SIG-M5 treated with dmso at 0.1 percent for 504 hours (cell line): Measurements from ENCODE around the gene COL9A2.
"Not testable (repeated sequence)": the region's sequence is repeated elsewhere in the genome, so short reads cannot be mapped to it uniquely, and the experiment has no call there.

Experiments
- DNase-seq: peaks from one replicate; lab custom pipeline; 2025; ENCODE audit not compliant: unreplicated experiment; lab: John Stamatoyannopoulos, UW

The COL9A2 gene

DNA sequence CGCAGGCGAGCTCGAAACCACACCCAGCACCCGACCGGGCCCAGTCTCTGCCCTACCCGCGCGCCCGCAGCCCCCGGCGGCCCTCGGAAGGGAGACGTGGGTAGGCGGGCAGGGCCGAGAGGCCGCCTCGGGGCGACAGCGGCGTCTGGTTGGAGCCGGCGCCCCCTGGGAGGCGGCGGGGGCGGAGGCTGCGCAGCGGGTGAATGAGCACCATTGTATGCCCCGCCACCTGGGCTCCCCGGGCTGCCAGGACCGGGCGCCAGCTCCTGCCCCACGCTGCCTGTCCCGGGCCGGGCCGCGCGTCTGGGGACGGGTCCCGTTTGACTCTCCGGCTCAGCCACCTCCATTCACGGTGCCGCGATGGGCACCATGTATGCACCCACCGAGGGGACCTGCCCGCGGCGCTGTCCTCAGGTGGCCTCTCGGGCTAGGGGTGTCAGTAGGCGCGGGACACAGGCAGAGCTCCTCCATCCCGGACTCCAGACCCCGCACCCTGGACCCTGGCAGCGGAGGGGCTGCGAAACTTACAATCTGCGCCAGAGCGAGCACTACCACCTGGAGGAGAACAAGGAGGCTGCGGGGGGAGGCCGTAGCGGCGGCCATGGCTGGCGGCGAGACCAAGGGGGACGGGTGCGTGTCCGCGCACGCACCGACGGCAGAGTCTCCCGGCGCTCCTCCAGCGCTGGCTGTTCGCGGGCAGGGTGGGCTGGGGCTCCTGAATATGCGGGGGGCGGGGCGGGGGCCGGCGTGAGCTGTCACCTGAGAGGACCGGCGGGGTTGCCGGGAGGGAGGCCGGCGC, at the start of gene COL9A2:
TSS of gene COL9A2 (minus strand) at position 692 of the 799 bp plus-strand sequence. CDS start at position 603, 89 bp downstream.
- no peak for DNase-seq

DNA sequence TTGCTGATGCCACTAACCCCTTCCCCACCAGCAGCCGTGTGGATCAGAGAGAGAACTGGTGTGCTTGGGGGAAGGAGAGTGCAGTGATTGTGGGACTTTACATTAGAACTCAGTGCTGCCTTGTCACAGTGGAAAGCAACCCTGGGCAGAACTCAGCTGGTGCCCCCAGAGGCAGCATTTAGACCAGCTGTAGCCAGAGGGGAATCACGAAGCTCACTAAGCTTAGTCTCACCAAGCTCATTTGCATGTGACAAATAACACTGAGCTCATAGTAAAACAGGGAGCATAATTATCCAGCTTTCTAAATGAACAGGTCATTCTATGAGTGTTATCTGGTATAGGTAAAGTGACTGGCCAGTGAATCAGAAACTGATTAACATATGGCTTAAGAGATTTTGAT, 46.6 kb upstream of the COL9A2 start:
- no peak for DNase-seq

DNA sequence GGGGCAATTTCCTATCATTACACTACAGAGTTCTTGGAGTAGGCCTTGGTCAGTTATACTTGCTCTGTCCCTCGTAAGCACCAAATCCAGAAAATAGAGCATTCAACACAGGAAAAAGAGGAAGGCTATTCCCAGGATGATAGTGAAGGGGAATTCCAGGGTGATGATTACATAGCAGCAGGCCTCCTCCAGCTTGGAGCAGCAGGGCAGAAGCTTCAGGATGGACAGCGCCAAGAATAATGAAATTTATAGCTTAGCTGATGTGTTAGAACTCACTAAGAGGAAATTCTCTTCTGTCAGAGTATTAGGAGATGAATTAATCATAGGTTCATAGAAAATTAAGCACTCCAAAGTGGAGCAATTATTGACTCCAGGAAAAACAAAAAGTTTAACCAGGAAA, 45.6 kb upstream of the COL9A2 start:
- DNase-seq: no peak

DNA sequence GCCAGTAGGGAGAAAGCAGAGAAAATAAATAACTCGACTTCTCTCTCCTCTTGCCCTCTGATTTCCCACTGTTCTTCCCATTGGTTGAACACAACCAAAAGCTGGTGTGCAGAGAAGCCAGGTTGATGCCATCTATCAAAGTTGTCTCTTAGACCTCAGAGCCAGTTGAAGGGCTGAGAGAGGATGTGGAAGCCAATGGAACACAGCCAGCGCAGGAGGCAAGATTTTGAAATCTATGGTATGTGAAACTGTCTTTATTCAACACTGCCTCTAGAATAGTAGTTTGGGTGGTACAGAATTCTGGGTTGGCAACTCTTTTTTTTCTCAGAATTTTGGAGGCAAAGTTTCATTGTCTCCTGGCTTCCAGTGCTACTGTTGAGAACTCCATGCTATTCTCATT, 45.1 kb upstream of the COL9A2 start:
- DNase-seq: no peak

DNA sequence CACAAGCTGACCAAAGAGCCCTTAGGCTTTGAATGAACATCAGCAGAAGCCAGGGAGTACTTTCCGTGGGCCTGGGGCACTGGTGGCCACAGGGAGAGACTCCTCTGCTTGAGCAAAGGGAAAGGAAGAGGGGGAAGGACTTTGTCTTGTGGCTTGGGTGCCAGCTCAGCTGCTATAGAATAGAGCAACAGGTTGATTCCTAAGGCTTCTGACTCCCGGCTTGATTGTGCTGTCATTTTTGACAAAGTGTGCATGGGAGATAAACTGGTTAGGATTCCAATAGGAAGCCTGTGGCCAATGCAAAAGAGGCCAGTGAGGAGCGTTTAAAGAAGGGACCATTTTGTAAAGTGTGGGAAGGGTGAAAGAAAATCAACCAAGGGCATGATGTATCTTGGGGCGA, 44.6 kb upstream of the COL9A2 start:
- no peak for DNase-seq

DNA sequence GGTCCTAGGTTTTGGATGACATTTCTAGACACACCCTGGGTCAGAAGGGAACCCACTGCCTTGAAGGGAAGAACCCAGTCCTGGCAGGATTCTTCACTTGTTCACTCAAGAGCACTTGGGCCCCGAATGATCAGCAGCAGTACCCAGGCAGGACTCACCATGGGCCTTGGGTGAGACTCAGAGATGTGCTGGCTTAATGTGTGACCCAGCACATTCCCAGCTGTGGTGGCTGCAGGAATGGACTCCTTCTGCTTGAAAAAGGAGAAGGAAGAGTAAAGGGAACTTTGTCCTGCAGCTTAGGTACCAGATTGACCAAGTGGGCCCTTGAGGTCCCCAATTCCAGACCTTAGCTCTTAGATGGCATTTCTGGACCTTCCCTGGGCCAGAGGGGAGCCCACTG, 44.1 kb upstream of the COL9A2 start:
- no peak for DNase-seq

DNA sequence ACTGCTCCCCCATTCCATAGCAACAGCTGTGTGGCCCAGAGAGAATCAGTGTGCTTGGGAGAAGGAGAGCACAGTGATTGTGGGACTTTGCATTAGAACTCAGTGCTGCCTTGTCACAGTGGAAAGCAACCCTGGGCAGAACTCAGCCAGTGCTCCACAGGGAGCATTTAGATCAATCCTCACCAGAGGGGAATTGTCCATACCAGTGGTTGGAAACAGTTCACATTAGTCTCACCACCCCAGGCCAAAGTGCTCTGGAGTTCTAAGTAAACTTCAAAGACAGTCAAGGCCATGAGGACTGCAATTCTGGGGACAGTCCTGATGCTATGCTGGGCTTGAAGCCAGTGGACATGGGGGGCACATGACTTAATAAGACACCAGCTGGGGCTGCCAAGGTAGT, 43.5 kb upstream of the COL9A2 start:
- DNase-seq: no peak

DNA sequence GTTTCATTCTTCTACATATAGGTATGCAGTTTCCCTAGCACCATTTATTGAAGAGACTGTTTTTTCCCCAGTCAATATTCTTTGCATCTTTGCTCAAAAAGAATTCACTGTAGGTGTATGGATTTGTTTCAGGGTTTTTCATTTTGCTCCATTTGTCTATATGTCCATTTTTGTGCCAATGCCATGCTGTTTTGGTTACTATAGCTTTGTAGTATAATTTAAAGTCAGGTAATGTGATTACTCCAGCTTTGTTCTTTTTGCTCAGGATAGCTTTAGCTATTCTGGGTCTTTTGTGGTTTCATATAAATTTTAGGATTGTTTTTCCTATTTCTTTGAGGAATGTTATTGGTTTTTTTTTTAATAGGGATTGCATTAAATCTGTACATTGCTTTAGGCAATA, 40.5 kb upstream of the COL9A2 start:
- DNase-seq: no peak

DNA sequence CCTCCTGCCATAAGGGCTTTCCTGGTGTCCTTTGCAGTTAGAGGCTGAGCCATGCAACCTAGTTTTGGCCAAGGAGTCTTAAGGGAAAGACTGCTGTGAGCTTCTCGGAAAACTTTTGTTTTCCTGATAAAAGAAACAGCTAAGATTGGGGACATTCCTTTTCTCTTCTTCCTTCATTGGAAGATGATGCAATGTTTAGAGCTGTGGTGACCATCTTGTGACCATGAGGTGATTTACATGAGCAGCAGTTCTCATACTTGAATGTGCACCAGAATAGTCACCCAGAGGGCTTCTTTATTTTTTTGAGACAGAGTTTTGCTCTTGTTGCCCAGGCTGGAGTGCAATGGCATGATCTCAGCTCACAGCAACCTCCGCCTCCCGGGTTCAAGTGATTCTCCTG, 36.0 kb upstream of the COL9A2 start:
- no peak for DNase-seq

DNA sequence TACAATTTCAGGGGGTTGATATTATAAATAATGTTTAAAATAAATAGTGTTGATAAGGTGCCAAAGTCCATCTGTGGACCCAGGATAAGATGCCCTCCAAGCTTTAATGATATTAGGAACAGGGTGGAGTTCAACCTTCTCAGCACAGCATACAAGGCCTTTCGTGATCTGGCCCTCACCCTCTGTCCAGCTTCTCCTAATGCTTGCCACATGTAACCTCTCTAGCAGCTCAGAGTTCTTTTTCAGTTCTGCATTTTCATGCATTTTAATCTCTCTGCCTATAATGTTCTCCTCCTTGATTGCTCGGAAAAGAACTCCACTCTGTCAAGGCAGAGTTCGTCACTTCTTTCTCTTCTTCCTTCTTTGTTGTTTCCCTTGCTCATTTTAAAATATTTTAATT, 35.0 kb upstream of the COL9A2 start:
- DNase-seq: no peak

DNA sequence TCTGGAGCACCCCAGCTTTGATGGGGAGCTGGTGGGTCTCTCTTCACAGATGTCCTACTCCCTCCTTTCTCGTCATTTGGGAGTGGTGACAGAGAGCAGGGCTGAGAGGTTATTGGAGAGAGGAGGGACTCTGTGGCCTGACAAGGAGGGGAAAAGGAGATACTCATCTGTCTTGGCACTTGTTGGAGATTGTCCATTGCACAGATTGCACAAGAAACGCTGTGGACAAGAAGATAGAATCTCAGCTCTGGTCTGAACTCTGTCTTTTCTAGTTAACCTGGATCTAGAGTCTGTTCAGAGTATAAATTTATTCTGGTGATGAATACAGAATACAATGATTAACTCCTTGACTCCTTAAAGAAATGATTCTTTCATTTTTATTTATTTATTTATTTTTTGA, 34.0 kb upstream of the COL9A2 start:
- no peak for DNase-seq

DNA sequence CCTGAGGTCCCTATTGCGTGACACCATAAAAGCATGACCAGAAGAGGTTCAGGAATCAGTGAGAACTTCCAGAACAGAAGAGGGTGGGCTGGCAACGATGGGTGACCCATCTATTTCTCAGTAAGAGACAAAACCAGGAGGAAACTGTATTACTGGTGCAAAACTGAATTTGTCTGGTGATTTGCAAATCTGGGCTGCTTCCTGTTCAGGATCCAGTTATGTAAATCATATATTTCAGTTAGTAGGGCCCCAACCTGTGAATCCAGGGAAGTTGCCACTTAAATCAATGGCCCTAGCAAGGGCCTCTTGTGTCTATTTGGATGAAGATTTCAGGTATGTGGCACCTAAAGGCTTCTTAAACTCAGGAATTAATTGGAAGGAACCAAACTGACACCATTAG, 33.3 kb upstream of the COL9A2 start:
- no peak for DNase-seq

DNA sequence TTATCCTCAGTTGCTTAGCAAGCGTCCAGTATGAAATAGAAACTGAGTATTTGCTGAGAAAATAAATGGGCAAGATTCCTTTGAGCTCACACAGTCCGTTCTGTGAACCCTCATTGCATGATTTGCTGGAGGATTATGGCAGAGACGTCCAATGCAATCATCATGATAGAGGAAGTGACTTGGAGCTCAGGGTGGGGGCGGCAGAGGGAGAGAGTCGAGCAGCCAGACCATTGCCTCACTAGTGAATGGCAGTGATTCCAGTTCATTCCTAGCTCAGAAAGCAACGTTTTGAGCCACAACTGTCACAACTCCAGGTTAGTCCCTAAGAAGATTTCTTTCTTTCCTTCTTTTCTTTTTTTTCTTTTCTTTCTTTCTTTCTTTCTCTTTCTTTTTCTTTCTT, 27.5 kb upstream of the COL9A2 start:
- DNase-seq: peak; percentile 73

DNA sequence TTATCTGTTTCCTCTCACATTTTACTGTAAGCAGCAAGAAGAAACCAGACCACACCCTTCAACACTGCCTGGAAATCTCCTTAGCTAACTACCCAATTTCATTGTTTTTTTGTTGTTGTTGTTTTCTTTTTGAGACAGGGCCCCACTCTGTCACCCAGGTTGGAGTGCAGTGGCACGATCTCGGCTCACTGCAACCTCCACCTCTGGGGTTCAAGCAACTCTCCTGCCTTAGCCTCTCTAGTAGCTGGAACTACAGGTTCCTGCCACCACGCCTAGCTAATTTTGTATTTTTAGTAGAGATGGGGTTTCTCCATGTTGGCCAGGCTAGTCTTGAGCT, 25.3 kb upstream of the COL9A2 start:
- DNase-seq: not testable (repeated sequence)

DNA sequence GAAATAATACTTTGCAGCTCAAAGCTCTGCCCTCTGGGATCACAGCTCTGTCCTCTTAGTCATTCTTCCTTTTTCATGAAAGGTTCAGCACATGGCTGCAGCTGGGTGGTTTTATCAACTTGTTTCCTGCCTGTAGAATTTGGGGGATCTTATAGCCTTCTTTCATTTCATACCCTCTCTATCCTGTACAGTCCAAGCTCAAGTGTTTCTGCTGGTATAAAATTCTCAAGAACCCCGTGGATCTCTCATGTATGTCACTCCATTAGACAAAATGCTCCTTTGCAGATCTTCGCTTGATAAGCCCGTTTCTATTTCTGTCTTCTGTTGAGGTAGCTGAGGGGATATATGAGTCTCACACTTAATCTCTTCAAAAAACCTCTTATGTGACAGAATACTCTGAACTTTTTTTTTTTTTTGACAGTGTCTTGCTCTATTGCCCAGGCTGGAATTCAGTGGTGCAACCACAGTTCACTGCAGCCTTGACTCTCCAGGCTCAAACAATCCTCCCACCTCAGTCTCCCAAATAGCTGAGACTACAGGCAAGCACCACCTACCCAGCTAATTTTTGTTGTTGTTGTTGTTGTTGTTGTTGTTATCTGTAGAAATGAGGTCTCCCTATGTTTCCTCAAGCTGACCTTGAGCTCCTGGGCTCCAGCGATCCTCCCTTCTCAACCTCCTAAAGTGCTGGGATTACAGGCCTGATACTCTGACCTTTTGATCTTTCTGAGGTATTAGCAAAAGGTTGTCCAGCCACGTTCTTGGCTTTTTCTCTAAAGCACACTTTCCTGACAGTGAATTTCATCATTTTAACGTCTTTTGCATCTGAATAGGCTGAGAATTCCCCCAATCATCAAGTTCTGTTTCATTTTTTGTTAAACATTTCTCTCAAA, 24.6 kb upstream of the COL9A2 start:
- DNase-seq: no peak

DNA sequence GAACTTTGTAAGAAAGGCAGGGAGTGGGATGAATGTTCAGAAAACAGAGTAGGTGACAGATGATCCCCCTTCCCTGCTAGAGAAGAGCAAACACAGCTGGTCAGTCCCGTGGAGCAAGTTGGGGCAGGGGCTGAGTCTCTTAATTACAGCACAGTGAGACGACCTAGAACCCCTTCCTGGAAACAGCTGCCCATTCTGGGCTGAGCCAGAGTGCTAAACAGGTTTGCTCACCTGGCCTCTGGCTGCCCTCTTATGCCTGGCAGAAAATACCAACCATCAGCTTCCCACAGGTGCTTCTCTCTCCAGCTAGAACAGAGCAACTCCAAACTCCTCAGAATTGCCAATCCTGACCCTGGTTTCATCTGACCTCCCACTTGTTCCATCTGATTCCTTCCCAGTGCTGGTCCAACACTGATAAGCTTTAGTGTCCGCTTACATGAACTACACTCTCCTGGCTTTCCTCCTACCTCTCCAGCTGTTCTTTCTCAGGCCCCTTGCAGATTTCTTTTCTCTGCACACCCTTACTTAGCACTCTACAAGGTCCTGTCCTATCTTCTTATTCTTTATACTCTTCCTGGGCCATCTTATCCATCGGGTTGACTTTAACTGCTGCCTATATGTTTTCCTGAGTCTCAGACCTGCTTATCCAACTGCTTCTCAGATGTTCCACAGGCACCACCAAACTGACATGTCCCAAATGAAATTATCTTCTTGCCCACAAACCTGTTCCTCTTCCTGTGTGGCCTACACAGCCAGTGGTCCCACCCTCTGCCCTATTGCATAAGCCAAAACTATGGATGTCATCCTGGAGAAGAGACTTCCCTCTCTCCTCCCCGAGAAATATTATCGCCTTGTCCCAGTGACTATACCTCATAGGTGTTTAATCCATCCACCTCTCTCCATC, 22.6 kb upstream of the COL9A2 start:
- DNase-seq: no peak

DNA sequence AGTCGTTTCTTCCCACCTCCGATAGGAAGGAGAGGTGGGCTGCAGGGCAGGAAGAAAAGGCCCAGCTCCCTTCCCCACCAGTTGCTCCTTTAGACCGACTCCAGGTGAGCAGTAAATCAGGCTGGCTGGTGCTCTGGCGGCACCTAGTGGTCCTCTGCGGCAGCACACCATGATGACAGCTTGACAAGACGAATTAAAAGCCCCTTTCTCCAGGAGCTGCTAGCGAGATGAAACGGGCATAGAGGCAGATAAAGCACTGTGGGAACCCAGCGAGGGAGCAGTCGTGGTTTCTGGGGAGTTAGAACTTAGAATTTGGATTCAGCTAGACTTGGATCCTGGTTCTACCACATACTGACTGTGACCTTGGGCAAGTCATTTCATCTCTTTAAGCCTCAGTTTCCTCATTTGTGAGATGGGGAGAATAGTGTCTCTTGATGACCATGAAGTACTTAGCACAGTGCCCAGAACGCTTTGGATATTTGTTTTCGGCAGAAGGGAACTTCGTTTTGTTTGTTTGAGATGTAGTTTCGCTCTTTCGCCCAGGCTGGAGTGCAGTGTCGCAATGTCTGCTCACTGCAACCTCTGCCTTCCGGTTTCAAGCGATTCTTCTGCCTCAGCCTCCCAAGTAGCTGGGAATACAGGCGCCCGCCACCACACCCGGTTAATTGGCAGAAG, 21.8 kb upstream of the COL9A2 start:
- peak; percentile 29 for DNase-seq

DNA sequence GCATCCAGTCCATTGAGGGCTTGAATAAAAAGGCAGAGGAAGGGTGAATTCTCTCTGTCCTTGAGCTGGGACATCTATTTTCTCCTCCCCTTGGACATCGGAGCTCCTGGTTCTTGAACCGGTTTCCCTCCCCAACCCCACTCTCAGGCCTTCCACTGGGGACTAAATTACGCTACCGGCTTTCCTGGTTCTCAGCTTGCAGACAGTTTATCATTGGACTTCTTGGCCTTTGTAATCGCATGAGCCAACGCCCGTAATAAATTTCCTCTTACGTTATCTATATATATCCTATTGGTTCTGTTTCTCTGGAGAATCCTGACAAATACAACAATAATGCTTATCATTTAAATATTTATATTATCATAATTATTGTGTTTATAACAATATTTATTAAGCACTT, 20.4 kb upstream of the COL9A2 start:
- no peak for DNase-seq

DNA sequence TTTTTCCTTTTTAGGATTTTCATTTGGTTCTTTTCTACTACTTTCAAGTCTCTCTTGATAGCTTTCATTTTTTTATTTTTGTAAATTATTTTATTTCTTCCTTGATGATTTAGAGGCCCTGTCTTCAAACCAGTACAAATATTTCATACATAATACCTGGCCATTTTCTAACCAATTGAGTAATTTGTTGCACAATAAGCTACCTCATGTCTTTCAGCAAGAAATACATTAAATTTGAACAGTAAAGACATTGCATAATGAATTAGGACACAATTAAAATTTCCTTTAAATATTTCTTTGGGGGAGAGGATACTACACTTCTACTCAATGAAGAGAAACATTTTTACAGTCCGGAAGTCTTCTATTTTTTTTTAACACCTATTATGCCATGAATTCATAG, 15.6 kb upstream of the COL9A2 start:
- no peak for DNase-seq

DNA sequence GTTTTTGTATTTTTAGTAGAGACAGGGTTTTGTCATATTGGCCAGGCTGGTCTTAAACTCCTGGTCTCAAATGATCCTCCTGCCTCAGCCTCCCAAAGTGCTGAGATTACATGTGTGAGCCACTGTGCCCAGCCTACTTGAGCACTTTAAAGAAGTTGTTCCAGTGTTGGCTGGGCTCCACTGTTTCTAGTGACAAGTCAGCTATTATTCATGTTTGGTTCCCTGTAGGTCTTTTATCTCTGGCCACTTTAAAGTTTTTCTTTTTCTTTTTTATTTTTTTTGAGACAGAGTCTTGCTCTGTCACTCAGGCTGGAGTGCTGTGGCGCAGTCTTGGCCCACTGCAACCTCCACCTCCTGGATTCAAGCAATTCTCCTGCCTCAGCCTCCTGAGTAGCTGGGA, 14.3 kb upstream of the COL9A2 start:
- not testable (repeated sequence) for DNase-seq
